HepG2 (cell line): ENCODE measurements around the gene P2RY12. TPM values are rescaled to one million over a fixed set of nuclear protein-coding genes. Genes with fewer than 3 reads are reported as not detected.

Experiments
- ATAC-seq: fragments of 200-7000 bp; cut with Tn5 transposase; 3 replicates; pipeline ENCODE4 v1.9.1; 2020; ENCODE audit warnings: mild to moderate bottlenecking, moderate library complexity
- BruUV-seq: library from RNA; stranded (reverse); fragments of 400-500 nt; replicated peaks from 2 replicates; lab custom pipeline; 2021; lab: Mats Ljungman, UMichigan
- CTCF ChIA-PET: fragments of 300-600 bp; formaldehyde crosslinking; extraction: SDS; loops from one replicate; lab custom pipeline; 2021; ENCODE audit warnings: low total read pairs, inconsistent platforms, low intra/inter-chr PET ratio; lab: Yijun Ruan, JAX
- POLR2A ChIA-PET: fragments of 350-600 bp; sonication (Branson Sonifier 250); formaldehyde crosslinking; loops from one replicate; lab custom pipeline; 2020; ENCODE audit warnings: antibody characterized with exemption, inconsistent platforms; lab: Yijun Ruan, JAX
- DNase-seq: peaks from one replicate; pipeline ENCODE4 v3.0.0-alpha.2; 2015; ENCODE audit warnings: low spot score
- FAIRE-seq: peaks from 3 replicates; lab custom pipeline; 2011; peaks lifted over from hg19 to GRCh38; lab: Jason Lieb, UNC
- H2AFZ ChIP-seq: one replicate; pipeline ENCODE4 v1.6.1; 2011; ENCODE audit warnings: low read length, inconsistent platforms
- H3K27ac ChIP-seq: fragments of 300-600 bp; 3 replicates; pipeline ENCODE4 v1.8.0; 2011; ENCODE audit warnings: mixed run types, mild to moderate bottlenecking, mixed read lengths, low read length, inconsistent platforms; ENCODE audit not compliant: insufficient read depth; ENCODE audit errors: extremely low read length
- H3K27me3 ChIP-seq, 2 experiments: fragments of 200-600 bp in 1 of 2; 2 replicates in 1 of 2; 3 replicates in 1 of 2; pipeline versions ENCODE4 v1.6.0 to v1.8.0; 2011; ENCODE audit warnings: low read length in 2 of 2, mild to moderate bottlenecking in 2 of 2, moderate library complexity in 2 of 2, inconsistent platforms in 1 of 2; ENCODE audit not compliant: insufficient read depth in 2 of 2, control insufficient read depth in 1 of 2
- H3K36me3 ChIP-seq, 2 experiments: fragments of 200-600 bp in 1 of 2; replicated peaks in 1 of 2; 2 replicates in 1 of 2; 3 replicates in 1 of 2; pipeline versions ENCODE4 v1.5.1 to v1.8.0; 2011; ENCODE audit warnings: low read length in 2 of 2, inconsistent platforms in 1 of 2; ENCODE audit not compliant: insufficient read depth in 2 of 2, control insufficient read depth in 1 of 2
- H3K4me1 ChIP-seq: 2 replicates; pipeline ENCODE4 v1.5.1; 2012; ENCODE audit warnings: low read length, inconsistent platforms; ENCODE audit not compliant: insufficient read depth
- H3K4me2 ChIP-seq: 2 replicates; pipeline ENCODE4 v1.6.0; 2011; ENCODE audit warnings: low read depth, low read length, inconsistent platforms
- H3K4me3 ChIP-seq, 3 experiments: fragments of 200-600 bp in 1 of 3; sonication (generic), shearing (Covaris generic) in 1 of 3; replicated peaks in 1 of 3; 2 replicates each; pipeline ENCODE4 v1.5.1; 2011 to 2016; ENCODE audit warnings: low read length in 3 of 3, inconsistent platforms in 2 of 3, low read depth in 2 of 3, mild to moderate bottlenecking in 2 of 3, control low read depth in 1 of 3, mixed read lengths in 1 of 3; ENCODE audit not compliant: insufficient read depth in 1 of 3
- H3K79me2 ChIP-seq: one replicate; pipeline ENCODE4 v1.6.1; 2011; ENCODE audit warnings: low read length, inconsistent platforms; ENCODE audit not compliant: insufficient read depth
- H3K9ac ChIP-seq: 2 replicates; pipeline ENCODE4 v1.6.0; 2011; ENCODE audit warnings: mild to moderate bottlenecking, low read depth, low read length, inconsistent platforms; ENCODE audit not compliant: insufficient read depth
- H3K9me3 ChIP-seq: 2 replicates; pipeline ENCODE4 v1.5.1; 2012; ENCODE audit warnings: mild to moderate bottlenecking, low read length
- H4K20me1 ChIP-seq: 2 replicates; pipeline ENCODE4 v1.6.0; 2011; ENCODE audit warnings: inconsistent platforms, mild to moderate bottlenecking, low read length, moderate library complexity; ENCODE audit not compliant: insufficient read depth
- FOXM1 ChIP-seq: sonication (generic); formaldehyde crosslinking; IDR thresholded peaks from 2 replicates; pipeline ENCODE4 v1.5.0; 2020; ENCODE audit warnings: missing genetic modification reagents
- WGBS: methylation state at CpG from one replicate; pipeline ENCODE4 v1.1.6; 2017; ENCODE audit warnings: low lambda C conversion rate; 5-methylcytosine and 5-hydroxymethylcytosine counted together
- in situ Hi-C: cut with HindIII; loops from 2 replicates; pipeline ENCODE4 v1.10.0; 2017; ENCODE audit warnings: low pct_unique_long_range_greater_than_20kb; ENCODE audit not compliant: extremely low pct_ligation_motif_present
- intact Hi-C: fragments of 100-400 bp; cut with micrococcal nuclease; formaldehyde crosslinking; loops from one replicate; pipeline ENCODE4 v1.10.0; 2022; ENCODE audit not compliant: unreplicated experiment
- polyA plus RNA-seq, 8 experiments: library from polyadenylated mRNA; depleted of rRNA in 3 of 8; stranded (reverse) in 7 of 8; unstranded in 1 of 8; fragments of >200 nt; fragmentation: Illumina TruSeq in 4 of 8; extraction: Trizol in 4 of 8; gene quantifications; 2 replicates each; pipeline versions ENCODE4 v1.2.1 to v1.2.3, GENCODE V29; 2011 to 2016; ENCODE audit warnings: low read depth in 4 of 8, missing spikeins in 1 of 8, mixed read lengths in 1 of 8; ENCODE audit not compliant: insufficient read depth in 1 of 8
- total RNA-seq, 5 experiments: library from RNA; depleted of rRNA; stranded (reverse); fragments of >200 nt; fragmentation: Illumina TruSeq; extraction: Trizol; gene quantifications; 2 replicates each; pipeline ENCODE4 v1.2.3, GENCODE V29; 2016; ENCODE audit warnings: low read depth in 1 of 5

The P2RY12 gene
- total and polyA plus RNA-seq, 2 of the 13 experiments (the other 11 are each of a cell fraction or from before 2014, with no cell fraction given): not detected

GRCh38 chr3:151289445-151289844 is 95.1 kb downstream of the P2RY12 start:
- CTCF ChIA-PET: no interaction called here
- H3K4me2 ChIP-seq: no peak overlapping the region
- no peaks in the 10 kb centered on the region for H3K36me3 ChIP-seq
- POLR2A ChIA-PET: no interaction called here
- DNase-seq (no peak), FAIRE-seq (no peak), ATAC-seq (no peak)
- intact Hi-C loops (no loop called here), in situ Hi-C loops (no loop called here)
- H2AFZ ChIP-seq: no peak overlapping the region
- no peak for TF ChIP-seq FOXM1 (CRISPR knock-in tag)
- no peaks in the 10 kb centered on the region for H4K20me1 ChIP-seq
- 0% methylated on average over 3 of the region's 3 CpGs for WGBS
- no TSS peak for BruUV-seq
- H3K27me3 ChIP-seq: no peaks in the 10 kb centered on the region
- H3K9me3 ChIP-seq: no peaks in the 10 kb centered on the region
- no peak overlapping the region for H3K4me3 ChIP-seq
- H3K79me2 ChIP-seq: no peaks in the 10 kb centered on the region
- peaks cover 8% of the 10 kb centered on the region for H3K4me1 ChIP-seq
- H3K9ac ChIP-seq: no peak overlapping the region
- H3K27ac ChIP-seq: no peak overlapping the region

Other genes starting within 250 kb of the P2RY12 start
- gene GPR171, start 181.5 kb downstream of the P2RY12 start, total RNA-seq (2016; rRNA removed; fragmentation: Illumina TruSeq; extraction: Trizol): not detected in 2 replicates
- gene GPR171, start 181.5 kb downstream of the P2RY12 start, polyA plus RNA-seq (2011; rRNA removed): not detected in 2 replicates
- not detected in 2 replicates for gene P2RY14, start 106.2 kb downstream of the P2RY12 start, total RNA-seq (2016; rRNA removed; fragmentation: Illumina TruSeq; extraction: Trizol)
- gene P2RY14, start 106.2 kb downstream of the P2RY12 start, polyA plus RNA-seq (2011; rRNA removed): not detected in 2 replicates
- gene GPR87, start 67.9 kb downstream of the P2RY12 start, total RNA-seq (2016; rRNA removed; fragmentation: Illumina TruSeq; extraction: Trizol): not detected in 2 replicates
- 0.05 TPM in 1 of 2 replicates, not detected in the other for gene GPR87, start 67.9 kb downstream of the P2RY12 start, polyA plus RNA-seq (2011; rRNA removed)
- not detected in 2 replicates for gene P2RY13, start 55.2 kb downstream of the P2RY12 start, total RNA-seq (2016; rRNA removed; fragmentation: Illumina TruSeq; extraction: Trizol)
- not detected in 2 replicates for gene P2RY13, start 55.2 kb downstream of the P2RY12 start, polyA plus RNA-seq (2011; rRNA removed)
- not detected in 2 replicates for gene IGSF10, start 76.3 kb upstream of the P2RY12 start, total RNA-seq (2016; rRNA removed; fragmentation: Illumina TruSeq; extraction: Trizol)
- 0.12 and 0.16 TPM in 2 replicates for gene IGSF10, start 76.3 kb upstream of the P2RY12 start, polyA plus RNA-seq (2011; rRNA removed)